GM23248 (cell line): ENCODE results near the gene MR1.
"Not testable (repeated sequence)": the region's sequence is repeated elsewhere in the genome, so short reads cannot be mapped to it uniquely, and the experiment has no call there.

Experiments used
- EZH2 ChIP-seq: fragments of 200-600 bp; sonication (generic); IDR thresholded peaks from 2 replicates; pipeline ENCODE4 v1.6.1; 2018; ENCODE audit warnings: antibody characterized with exemption, mild to moderate bottlenecking; ENCODE audit not compliant: insufficient read depth, poor library complexity, severe bottlenecking
- EZH2phosphoT487 ChIP-seq: fragments of 200-600 bp; sonication (generic); IDR thresholded peaks from 2 replicates; pipeline ENCODE4 v1.6.1; 2018; ENCODE audit warnings: antibody characterized with exemption, moderate library complexity, mild to moderate bottlenecking, low read depth; ENCODE audit not compliant: insufficient read depth

- TF ChIP-seq EZH2, EZH2phosphoT487: not testable (repeated sequence)
Observed at GRCh38 chr1:181035210-181035609, 1.4 kb downstream of the MR1 start.
